A549 (cell line): ENCODE results near the gene SHANK1. TPM values are rescaled to one million over a fixed set of nuclear protein-coding genes. Genes with fewer than 3 reads are reported as not detected.

Experiments used
- ATAC-seq, 2 experiments: fragments of 200-7000 bp in 1 of 2; fragments of >200 bp in 1 of 2; cut with Nextera tagmentation in 1 of 2; cut with Tn5 transposase in 1 of 2; 3 replicates each; pipeline versions ENCODE4 v1.8.0 to v1.9.1; 2018 to 2020; ENCODE audit warnings: mild to moderate bottlenecking in 1 of 2, moderate library complexity in 1 of 2
- CTCF ChIA-PET: fragments of 300-600 bp; sonication (Branson Sonifier 250); formaldehyde crosslinking; extraction: SDS; loops from one replicate; lab custom pipeline; 2021; ENCODE audit warnings: antibody characterized with exemption, inconsistent platforms; lab: Yijun Ruan, JAX
- POLR2A ChIA-PET: fragments of 350-600 bp; formaldehyde crosslinking; extraction: SDS; loops from one replicate; lab custom pipeline; 2021; ENCODE audit warnings: antibody characterized with exemption, inconsistent platforms; lab: Yijun Ruan, JAX
- DNase-seq, 2 experiments: peaks; one replicate each; pipeline versions ENCODE4 v3.0.0 to v3.0.0-alpha.2; 2011 to 2016; ENCODE audit warnings: low read depth in 1 of 2, low spot score in 1 of 2
- FAIRE-seq: peaks from 2 replicates; lab custom pipeline; 2011; peaks lifted over from hg19 to GRCh38; lab: Jason Lieb, UNC
- H3K27ac ChIP-seq, 2 experiments: fragments of >200 bp; sonication (Bioruptor Twin); formaldehyde crosslinking; 3 replicates each; pipeline ENCODE4 v1.5.1; 2016 to 2017
- H3K4me1 ChIP-seq: fragments of >200 bp; sonication (Bioruptor Twin); formaldehyde crosslinking; 3 replicates; pipeline ENCODE4 v1.6.1; 2016
- H3K4me2 ChIP-seq: fragments of >200 bp; sonication (Bioruptor Twin); formaldehyde crosslinking; 3 replicates; pipeline ENCODE4 v1.6.1; 2016
- H3K4me3 ChIP-seq: fragments of >200 bp; sonication (Bioruptor Twin); formaldehyde crosslinking; 3 replicates; pipeline ENCODE4 v1.5.1; 2016
- H3K9me3 ChIP-seq: fragments of >200 bp; sonication (Bioruptor Twin); formaldehyde crosslinking; 3 replicates; pipeline ENCODE4 v1.6.1; 2016
- ATOH8 ChIP-seq: fragments of 250-450 bp; sonication (Bioruptor Pico); IDR thresholded peaks from 2 replicates; pipeline ENCODE4 v1.5.0; 2020; ENCODE audit warnings: low read depth, mild to moderate bottlenecking, moderate library complexity
- CEBPB ChIP-seq, 2 experiments: fragments of >200 bp in 1 of 2; sonication (Bioruptor Twin) in 1 of 2; formaldehyde crosslinking in 1 of 2; IDR thresholded peaks; 2 replicates each; pipeline ENCODE4 v1.6.1; 2012 to 2016
- CHD2 ChIP-seq: fragments of 150-350 bp; IDR thresholded peaks from 2 replicates; pipeline ENCODE4 v1.6.1; 2014; ENCODE audit warnings: low read length; ENCODE audit not compliant: partially characterized antibody
- E2F6 ChIP-seq: IDR thresholded peaks from 2 replicates; pipeline ENCODE4 v1.6.1; 2012; ENCODE audit warnings: low read depth, borderline replicate concordance
- EP300 ChIP-seq, 2 experiments: fragments of >200 bp; sonication (Bioruptor Twin); formaldehyde crosslinking; IDR thresholded peaks; 2 replicates in 1 of 2; 3 replicates in 1 of 2; pipeline ENCODE4 v1.6.1; 2016 to 2017
- ESRRA ChIP-seq: fragments of 150-350 bp; IDR thresholded peaks from 2 replicates; pipeline ENCODE4 v1.6.1; 2014; ENCODE audit warnings: mild to moderate bottlenecking, low read length, borderline replicate concordance
- FOSL2 ChIP-seq, 2 experiments: fragments of 450-650 bp in 1 of 2; fragments of >200 bp in 1 of 2; sonication (Bioruptor Twin) in 1 of 2; formaldehyde crosslinking; IDR thresholded peaks; 2 replicates each; pipeline versions ENCODE4 v1.5.0 to v1.6.1; 2016 to 2020; ENCODE audit warnings: mild to moderate bottlenecking in 1 of 2, moderate library complexity in 1 of 2
- FOXS1 ChIP-seq: fragments of 250-450 bp; sonication (Bioruptor Pico); IDR thresholded peaks from 2 replicates; pipeline ENCODE4 v1.5.0; 2020; ENCODE audit warnings: mild to moderate bottlenecking, moderate library complexity
- GATA3 ChIP-seq: IDR thresholded peaks from 2 replicates; pipeline ENCODE4 v1.6.1; 2012; ENCODE audit warnings: borderline replicate concordance
- HEYL ChIP-seq: fragments of 250-450 bp; sonication (Bioruptor Pico); IDR thresholded peaks from 2 replicates; pipeline ENCODE4 v1.8.0; 2021; ENCODE audit warnings: mild to moderate bottlenecking, moderate library complexity
- HOXB5 ChIP-seq: fragments of 250-450 bp; sonication (Bioruptor Pico); IDR thresholded peaks from 2 replicates; pipeline ENCODE4 v1.5.0; 2020; ENCODE audit warnings: mild to moderate bottlenecking, moderate library complexity
- MAFK ChIP-seq: fragments of 450-650 bp; IDR thresholded peaks from 2 replicates; pipeline ENCODE4 v1.6.1; 2014; ENCODE audit not compliant: partially characterized antibody
- MAX ChIP-seq: IDR thresholded peaks from 2 replicates; pipeline ENCODE4 v1.6.1; 2012
- MYC ChIP-seq: IDR thresholded peaks from 2 replicates; pipeline ENCODE4 v1.6.1; 2012; ENCODE audit warnings: mild to moderate bottlenecking, inconsistent platforms, low read length, improper control_type of control experiment, borderline replicate concordance
- PHF8 ChIP-seq: fragments of 200-600 bp; sonication (generic); IDR thresholded peaks from 2 replicates; pipeline ENCODE4 v1.6.1; 2016; ENCODE audit warnings: low read depth, mild to moderate bottlenecking, antibody characterized with exemption, moderate library complexity, borderline replicate concordance
- POLR2A ChIP-seq: IDR thresholded peaks from 2 replicates; pipeline ENCODE4 v1.6.1; 2012; ENCODE audit warnings: mild to moderate bottlenecking, low read length
- RCOR1 ChIP-seq: fragments of 150-350 bp; IDR thresholded peaks from 2 replicates; pipeline ENCODE4 v1.6.1; 2014; ENCODE audit warnings: antibody characterized with exemption, low read length, low read depth
- RFX5 ChIP-seq: fragments of 450-650 bp; IDR thresholded peaks from 2 replicates; pipeline ENCODE4 v1.7.1; 2014; ENCODE audit warnings: antibody characterized with exemption, mild to moderate bottlenecking, moderate library complexity
- SMC3 ChIP-seq: fragments of >200 bp; sonication (Bioruptor Twin); formaldehyde crosslinking; IDR thresholded peaks from 3 replicates; pipeline ENCODE4 v1.6.1; 2018; ENCODE audit warnings: inconsistent platforms
- TFCP2L1 ChIP-seq: fragments of 250-450 bp; sonication (Bioruptor Pico); IDR thresholded peaks from 2 replicates; pipeline ENCODE4 v1.5.0; 2021; ENCODE audit warnings: mild to moderate bottlenecking
- USF2 ChIP-seq: fragments of 450-650 bp; IDR thresholded peaks from 2 replicates; pipeline ENCODE4 v1.6.1; 2014; ENCODE audit warnings: antibody characterized with exemption
- ZC3H11A ChIP-seq: fragments of 450-650 bp; IDR thresholded peaks from 2 replicates; pipeline ENCODE4 v1.6.1; 2014; ENCODE audit warnings: antibody characterized with exemption, mild to moderate bottlenecking
- ZNF302 ChIP-seq: fragments of 250-450 bp; sonication (Bioruptor Pico); IDR thresholded peaks from 2 replicates; pipeline ENCODE4 v1.9.0; 2021; ENCODE audit warnings: inconsistent platforms, mild to moderate bottlenecking, moderate library complexity
- WGBS: methylation state at CpG from one replicate; pipeline ENCODE4 v1.1.6; 2017; ENCODE audit errors: missing lambda C conversion rate; 5-methylcytosine and 5-hydroxymethylcytosine counted together
- polyA plus RNA-seq, 4 experiments: library from polyadenylated mRNA; depleted of rRNA in 3 of 4; stranded (reverse); fragments of >200 nt; fragmentation: RNase III in 1 of 4; extraction: RNeasy Plus Mini Kit Qiagen cat#74134 plus additional on column Dnase treatment in 1 of 4; gene quantifications; 2 replicates in 3 of 4; 3 replicates in 1 of 4; pipeline ENCODE4 v1.2.3, GENCODE V29; 2011 to 2017

The SHANK1 gene
- polyA plus RNA-seq, 2 of the 4 experiments (the other 2 are of a cell fraction) = 0.04 to 0.17 TPM

- no peak overlapping the region for H3K27ac ChIP-seq
- peak; percentile 24 for TF ChIP-seq MAFK
- peak; percentile 14; the same call in 1 of the 2 replicates for TF ChIP-seq USF2
- TF ChIP-seq RFX5 = peak; percentile 100
- TF ChIP-seq ZC3H11A = peak; percentile 9; the same call in 1 of the 2 replicates
- no peak for TF ChIP-seq MYC
- no peak for TF ChIP-seq ESRRA
- no peak for TF ChIP-seq FOSL2 (IDR thresholded peaks at IDR 0.05)
- peak; percentile 53; the same call in 1 of the 2 replicates for TF ChIP-seq FOSL2 (CRISPR knock-in tag; IDR thresholded peaks at IDR 0.05)
- peak; percentile 93 for TF ChIP-seq MAX
- TF ChIP-seq E2F6 = peak; percentile 100
- no peaks in the 10 kb centered on the region for H3K4me1 ChIP-seq
- ATAC-seq (peak; percentile 89 to 97), DNase-seq (peak; percentile 93 to 98), FAIRE-seq (peak; percentile 93)
- peaks cover 5% of the 10 kb centered on the region; the same call in 2 of the 3 replicates for H3K9me3 ChIP-seq
- H3K4me3 ChIP-seq = no peak overlapping the region
- H3K4me2 ChIP-seq = peak overlapping the region; percentile 21; the same call in 2 of the 3 replicates
- ChIA-PET POLR2A (no interaction called here), CTCF (interaction anchor here (1.0 kb wide), 1 partner anchor 10 kb away, joined by 4 read pairs; no protein-coding TSS in a partner anchor)
- WGBS = 3% methylated on average over 22 of the region's 23 CpGs
Measured at GRCh38 chr19:50679177-50680125, 40.2 kb downstream of the SHANK1 start.

- ChIA-PET POLR2A (no interaction called here), CTCF (no interaction called here)
- no peak overlapping the region for H3K4me3 ChIP-seq
- no peak for ATAC-seq
- no peak for DNase-seq
- FAIRE-seq = no peak
- H3K9me3 ChIP-seq = peaks cover 5% of the 10 kb centered on the region; the same call in 2 of the 3 replicates
- no peaks in the 10 kb centered on the region for H3K4me1 ChIP-seq
- WGBS = 10% methylated on average over 3 of the region's 3 CpGs
- no peak overlapping the region for H3K4me2 ChIP-seq
- TF ChIP-seq HEYL (CRISPR knock-in tag) (no peak), ATOH8 (CRISPR knock-in tag) (no peak)
- TF ChIP-seq, all 56 proteins: peak for 0
- H3K27ac ChIP-seq = no peak overlapping the region
Measured at GRCh38 chr19:50678323-50678722, 41.3 kb downstream of the SHANK1 start.

- 34% methylated on average over 5 of the region's 5 CpGs for WGBS
- Histone ChIP-seq H3K4me1 (no peaks in the 10 kb centered on the region), H3K4me3 (no peak overlapping the region), H3K9me3 (peaks cover 5% of the 10 kb centered on the region; the same call in 2 of the 3 replicates), H3K27ac (no peak overlapping the region), H3K4me2 (no peak overlapping the region)
- no peak for FAIRE-seq
- no peak for DNase-seq
- ChIA-PET CTCF (interaction anchor here (0.7 kb wide), 1 partner anchor 121 kb away, joined by 4 read pairs; no protein-coding TSS in a partner anchor), POLR2A (no interaction called here)
- ATAC-seq = no peak
- no peak for TF ChIP-seq FOXS1 (CRISPR knock-in tag)
- TF ChIP-seq RCOR1 = no peak
- TF ChIP-seq GATA3 = no peak
- no peak for TF ChIP-seq HOXB5 (CRISPR knock-in tag)
- TF ChIP-seq SMC3 = no peak
- TF ChIP-seq EP300 (IDR thresholded peaks at IDR 0.05) = no peak
- TF ChIP-seq POLR2A = no peak
- TF ChIP-seq ZNF302 (CRISPR knock-in tag) = no peak
- no peak for TF ChIP-seq RFX5
- no peak for TF ChIP-seq FOSL2 (IDR thresholded peaks at IDR 0.05)
- no peak for TF ChIP-seq FOSL2 (CRISPR knock-in tag; IDR thresholded peaks at IDR 0.05)
- no peak for TF ChIP-seq ESRRA
- no peak for TF ChIP-seq ATOH8 (CRISPR knock-in tag)
- TF ChIP-seq E2F6 = no peak
- no peak for TF ChIP-seq CHD2
- no peak for TF ChIP-seq PHF8
- no peak for TF ChIP-seq CEBPB (IDR thresholded peaks at IDR 0.05)
- TF ChIP-seq TFCP2L1 (CRISPR knock-in tag) = no peak
Measured at GRCh38 chr19:50677636-50678035, 42.0 kb downstream of the SHANK1 start.
